ENCODE results near the gene TBCD.

TBCD gene

GRCh38 chr17:82880620-82881323 lies 128.9 kb downstream of the TBCD start:
- no peak for TF ChIP-seq CTCF (IDR thresholded peaks at IDR 0.05; ENCODE audit: control insufficient read depth, extremely low read depth, insufficient read depth)
- H3K4me3 ChIP-seq (ENCODE audit: low read depth, low read length), result no peak overlapping the region
- no peak for DNase-seq (ENCODE audit: low read depth)

- no peak for DNase-seq (ENCODE audit: low read depth)
- no peak overlapping the region for H3K4me3 ChIP-seq (ENCODE audit: low read depth, low read length)
- TF ChIP-seq CTCF (IDR thresholded peaks at IDR 0.05; ENCODE audit: control insufficient read depth, extremely low read depth, insufficient read depth), result no peak
Measured at GRCh38 chr17:82881324-82881823, 129.5 kb downstream of the TBCD start.

GRCh38 chr17:82881900-82882714 lies 130.2 kb downstream of the TBCD start:
- TF ChIP-seq CTCF (IDR thresholded peaks at IDR 0.05; ENCODE audit: control insufficient read depth, extremely low read depth, insufficient read depth), result no peak
- no peak for DNase-seq (ENCODE audit: low read depth)
- H3K4me3 ChIP-seq (ENCODE audit: low read depth, low read length), result peak overlapping the region; percentile 46

GRCh38 chr17:82882715-82883418 lies 131.0 kb downstream of the TBCD start:
- TF ChIP-seq CTCF (IDR thresholded peaks at IDR 0.05; ENCODE audit: control insufficient read depth, extremely low read depth, insufficient read depth), result peak; percentile 35; the same call in 1 of the 2 replicates
- peak overlapping the region; percentile 46 for H3K4me3 ChIP-seq (ENCODE audit: low read depth, low read length)
- peak; percentile 84 for DNase-seq (ENCODE audit: low read depth)

GRCh38 chr17:82883419-82884031 lies 131.7 kb downstream of the TBCD start:
- no peak for TF ChIP-seq CTCF (IDR thresholded peaks at IDR 0.05; ENCODE audit: control insufficient read depth, extremely low read depth, insufficient read depth)
- H3K4me3 ChIP-seq (ENCODE audit: low read depth, low read length), result peak overlapping the region; percentile 46
- DNase-seq (ENCODE audit: low read depth), result no peak

- no peak for TF ChIP-seq CTCF (IDR thresholded peaks at IDR 0.05; ENCODE audit: control insufficient read depth, extremely low read depth, insufficient read depth)
- no peak overlapping the region for H3K4me3 ChIP-seq (ENCODE audit: low read depth, low read length)
- no peak for DNase-seq (ENCODE audit: low read depth)
Measured at GRCh38 chr17:82884341-82884969, 132.6 kb downstream of the TBCD start.

Measured in LNCaP clone FGC (cell line).